GM21390 (cell line): ENCODE data around the gene ATP9A.
"Not testable (repeated sequence)": the region's sequence is repeated elsewhere in the genome, so short reads cannot be mapped to it uniquely, and the experiment has no call there.

Experiments
- ATAC-seq: cut with Tn5 transposase; IDR thresholded peaks from one replicate; pipeline ENCODE4 v1.9.1; 2021; ENCODE audit not compliant: unreplicated experiment

Gene ATP9A, protein sequence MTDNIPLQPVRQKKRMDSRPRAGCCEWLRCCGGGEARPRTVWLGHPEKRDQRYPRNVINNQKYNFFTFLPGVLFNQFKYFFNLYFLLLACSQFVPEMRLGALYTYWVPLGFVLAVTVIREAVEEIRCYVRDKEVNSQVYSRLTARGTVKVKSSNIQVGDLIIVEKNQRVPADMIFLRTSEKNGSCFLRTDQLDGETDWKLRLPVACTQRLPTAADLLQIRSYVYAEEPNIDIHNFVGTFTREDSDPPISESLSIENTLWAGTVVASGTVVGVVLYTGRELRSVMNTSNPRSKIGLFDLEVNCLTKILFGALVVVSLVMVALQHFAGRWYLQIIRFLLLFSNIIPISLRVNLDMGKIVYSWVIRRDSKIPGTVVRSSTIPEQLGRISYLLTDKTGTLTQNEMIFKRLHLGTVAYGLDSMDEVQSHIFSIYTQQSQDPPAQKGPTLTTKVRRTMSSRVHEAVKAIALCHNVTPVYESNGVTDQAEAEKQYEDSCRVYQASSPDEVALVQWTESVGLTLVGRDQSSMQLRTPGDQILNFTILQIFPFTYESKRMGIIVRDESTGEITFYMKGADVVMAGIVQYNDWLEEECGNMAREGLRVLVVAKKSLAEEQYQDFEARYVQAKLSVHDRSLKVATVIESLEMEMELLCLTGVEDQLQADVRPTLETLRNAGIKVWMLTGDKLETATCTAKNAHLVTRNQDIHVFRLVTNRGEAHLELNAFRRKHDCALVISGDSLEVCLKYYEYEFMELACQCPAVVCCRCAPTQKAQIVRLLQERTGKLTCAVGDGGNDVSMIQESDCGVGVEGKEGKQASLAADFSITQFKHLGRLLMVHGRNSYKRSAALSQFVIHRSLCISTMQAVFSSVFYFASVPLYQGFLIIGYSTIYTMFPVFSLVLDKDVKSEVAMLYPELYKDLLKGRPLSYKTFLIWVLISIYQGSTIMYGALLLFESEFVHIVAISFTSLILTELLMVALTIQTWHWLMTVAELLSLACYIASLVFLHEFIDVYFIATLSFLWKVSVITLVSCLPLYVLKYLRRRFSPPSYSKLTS

DNA sequence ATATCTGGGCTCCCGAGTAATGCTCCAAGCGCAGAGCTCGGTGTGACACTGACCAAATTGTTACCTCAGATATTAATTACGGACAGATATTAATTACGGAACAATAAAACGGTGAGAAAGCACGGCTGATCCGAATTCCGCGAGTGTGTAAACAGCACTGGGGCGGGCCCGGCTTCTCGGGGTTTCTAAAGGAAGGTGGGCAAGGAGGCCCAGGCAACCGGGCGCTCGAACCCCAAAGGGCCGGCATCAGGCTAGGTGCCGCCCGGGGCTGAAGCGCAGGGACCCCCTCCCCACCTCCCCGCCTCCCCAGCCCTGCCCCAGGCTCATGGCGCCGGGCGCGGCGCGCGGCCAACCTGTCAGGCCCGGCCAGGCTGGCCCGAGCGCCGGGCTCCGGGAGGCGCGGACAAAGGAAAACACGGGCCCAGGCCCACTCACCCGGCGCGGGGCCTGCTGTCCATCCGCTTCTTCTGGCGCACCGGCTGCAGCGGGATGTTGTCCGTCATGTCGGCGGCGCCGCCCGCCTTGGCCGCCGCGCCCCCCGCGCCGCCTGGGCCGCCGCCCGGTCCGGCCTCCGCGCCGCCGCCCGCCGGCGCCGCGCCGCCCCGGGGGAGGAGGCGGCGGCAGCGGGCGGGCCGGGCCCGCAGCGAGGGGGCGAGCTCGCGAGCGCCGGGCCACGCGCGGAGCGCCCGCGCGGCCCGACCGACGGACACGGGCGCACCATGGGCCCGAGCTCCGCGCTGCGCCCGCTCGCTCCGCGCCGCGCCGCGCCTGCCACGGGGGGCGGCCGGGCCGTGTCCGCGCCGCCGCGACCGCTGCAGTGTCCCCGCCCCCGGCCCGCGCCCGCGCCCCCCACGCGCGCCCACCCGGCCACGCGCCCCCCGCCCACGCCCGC is at the start of gene ATP9A:
ATP9A (minus strand) TSS at position 524 of the 892 bp plus-strand sequence; CDS start at position 503, 21 bp downstream.
- no peak for ATAC-seq

DNA sequence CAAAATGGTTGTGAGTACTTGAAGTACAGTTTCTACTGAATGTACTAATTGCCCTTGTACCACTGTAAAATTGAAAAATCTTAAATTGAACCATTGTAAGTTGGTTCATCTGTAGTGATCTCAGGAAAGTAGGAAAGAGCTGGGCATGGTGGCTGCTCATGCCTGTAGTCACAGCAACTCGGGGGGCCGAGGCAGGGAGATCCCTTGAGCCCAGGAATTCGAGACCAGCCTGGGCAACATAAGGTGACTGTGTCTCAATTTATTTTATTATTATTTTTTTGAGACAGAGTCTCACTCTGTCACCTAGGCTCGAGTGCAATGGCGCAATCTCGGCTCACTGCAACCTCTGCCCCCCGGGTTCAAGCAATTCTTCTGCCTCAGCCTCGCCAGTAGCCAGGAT is 48.7 kb upstream of the ATP9A start:
- not testable (repeated sequence) for ATAC-seq

DNA sequence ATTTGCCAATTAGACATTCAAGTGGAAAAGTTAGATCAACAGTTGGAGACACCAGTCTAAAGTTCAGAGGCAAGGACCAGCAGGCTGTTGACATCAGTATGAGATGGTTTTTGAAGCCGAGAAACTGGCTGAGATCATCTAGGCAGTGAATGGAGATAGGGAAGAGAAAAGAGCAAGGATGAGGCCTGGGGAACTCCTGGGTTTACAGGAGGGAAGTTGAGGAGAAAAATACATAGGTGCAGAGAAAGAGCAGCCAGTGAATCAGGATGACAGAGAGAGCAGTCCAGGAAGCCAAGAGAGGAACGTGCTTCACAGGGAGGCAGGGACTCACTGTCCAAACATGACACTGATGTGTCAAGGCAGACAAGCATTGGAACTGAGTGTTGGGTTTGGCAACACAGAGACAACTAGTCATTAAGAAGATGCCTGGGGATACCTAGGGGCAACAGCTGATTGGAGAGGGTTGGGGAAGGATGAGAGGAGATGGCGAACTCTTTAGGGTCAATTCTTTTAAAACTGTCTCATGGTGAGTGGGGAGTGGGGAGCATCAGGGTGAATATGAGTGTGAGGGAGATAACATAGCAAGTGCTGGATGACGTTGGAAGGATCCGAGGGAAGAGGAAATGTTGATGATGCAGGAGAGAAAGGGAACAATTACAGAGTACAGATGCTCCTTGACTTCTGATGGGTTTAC is 47.3 kb upstream of the ATP9A start:
- no peak for ATAC-seq

DNA sequence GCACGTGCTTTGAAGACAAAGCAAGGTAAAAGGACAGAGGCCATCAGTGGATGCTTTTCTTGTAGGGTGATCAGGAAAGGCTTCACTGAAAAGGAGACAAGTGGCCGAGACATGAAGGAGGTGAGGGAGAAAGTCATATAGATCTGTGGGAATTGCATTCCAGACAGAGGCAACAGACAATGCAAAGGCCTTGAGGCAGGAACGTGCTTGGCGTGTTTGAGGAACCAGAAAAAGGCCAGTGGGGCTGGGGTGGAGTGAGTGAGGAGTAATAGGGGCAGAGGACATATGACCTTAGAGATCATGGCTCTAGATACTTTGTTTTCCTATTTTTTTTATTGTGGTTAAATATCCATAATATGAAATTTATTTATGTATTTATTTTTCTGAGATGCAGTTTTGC is 44.7 kb upstream of the ATP9A start:
- ATAC-seq = no peak

DNA sequence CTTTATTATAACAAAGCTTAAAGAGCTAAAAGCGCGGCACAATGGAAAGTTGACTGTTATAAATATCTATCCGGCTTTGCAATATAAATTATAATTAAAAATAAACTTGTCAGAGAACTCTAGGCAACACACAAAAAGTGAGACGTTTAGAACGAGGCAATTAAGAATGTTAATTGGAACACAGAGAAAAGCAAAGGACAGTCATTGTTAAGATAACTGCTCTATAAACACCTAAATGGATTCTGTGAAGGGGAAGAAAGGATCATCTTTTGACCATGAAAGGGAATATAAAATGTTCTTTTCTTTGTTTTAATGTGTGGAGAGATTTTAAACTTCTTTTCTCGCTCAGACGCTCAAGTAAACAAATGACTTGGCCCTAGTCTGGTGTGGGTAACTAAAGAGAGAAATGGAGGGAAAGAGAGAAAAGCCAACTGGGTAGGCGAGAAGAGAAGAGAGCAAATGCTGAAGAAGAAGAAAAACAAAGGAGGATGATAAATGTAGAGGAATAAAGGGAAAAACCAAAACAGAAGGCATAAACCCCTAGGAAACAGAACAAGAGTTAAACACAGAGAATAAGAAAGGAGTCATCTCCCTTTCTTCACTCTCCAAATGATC is 43.4 kb upstream of the ATP9A start:
- ATAC-seq = no peak

DNA sequence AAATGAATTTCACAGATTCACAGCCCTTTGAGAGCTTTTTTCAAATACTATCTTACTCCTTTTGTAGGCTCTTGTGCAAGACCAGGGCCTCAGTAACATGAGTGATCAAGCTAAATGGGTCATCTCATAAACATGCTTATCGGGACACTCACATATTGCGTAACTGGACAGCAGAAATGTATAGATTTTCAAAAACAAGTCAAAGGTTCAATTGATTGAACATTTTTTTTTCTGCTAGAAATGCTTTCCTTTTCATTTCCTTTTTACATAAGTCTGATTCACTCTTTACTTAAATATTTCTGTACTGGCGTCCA is 42.8 kb upstream of the ATP9A start:
- ATAC-seq = no peak

DNA sequence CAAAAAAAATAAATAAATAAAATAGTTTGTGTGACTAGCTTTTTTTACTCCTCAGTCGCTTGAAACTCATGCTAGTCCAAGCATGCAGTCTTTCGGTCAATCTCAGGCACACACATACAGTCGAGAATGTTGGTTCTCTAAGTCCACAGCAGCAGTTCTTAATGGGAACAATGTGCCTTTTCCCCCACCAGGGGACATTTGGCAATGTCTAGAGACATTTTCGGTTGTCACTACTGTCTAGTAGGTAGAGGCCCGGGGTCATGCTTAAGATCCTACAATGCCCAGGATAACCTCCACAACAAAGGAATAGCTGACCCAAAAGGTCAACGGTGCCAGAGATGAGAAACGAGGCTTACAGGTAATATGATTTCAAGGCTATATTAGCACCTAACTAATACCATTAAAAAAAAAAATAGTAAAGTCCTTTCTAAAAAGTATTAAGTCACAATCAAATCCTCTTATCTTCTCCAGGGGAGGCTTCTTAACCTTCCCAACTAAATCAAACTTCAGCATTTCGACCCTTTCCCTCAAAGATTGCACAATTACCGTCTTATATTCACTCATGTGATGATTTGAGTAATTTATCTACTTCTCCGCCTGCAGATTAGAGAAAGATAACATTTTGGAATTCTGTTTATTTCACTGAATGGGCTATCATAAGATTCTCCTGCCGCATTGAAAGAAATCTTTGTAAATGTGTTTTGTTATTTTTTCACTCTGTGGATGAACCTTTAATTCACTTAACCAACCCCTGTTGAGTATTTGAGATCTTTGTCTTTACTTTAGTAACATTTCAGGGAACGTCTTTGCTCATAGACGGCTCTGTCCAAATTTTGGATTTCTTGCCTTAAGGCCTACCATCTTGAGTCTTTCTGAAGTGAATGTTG is 42.2 kb upstream of the ATP9A start:
- no peak for ATAC-seq

DNA sequence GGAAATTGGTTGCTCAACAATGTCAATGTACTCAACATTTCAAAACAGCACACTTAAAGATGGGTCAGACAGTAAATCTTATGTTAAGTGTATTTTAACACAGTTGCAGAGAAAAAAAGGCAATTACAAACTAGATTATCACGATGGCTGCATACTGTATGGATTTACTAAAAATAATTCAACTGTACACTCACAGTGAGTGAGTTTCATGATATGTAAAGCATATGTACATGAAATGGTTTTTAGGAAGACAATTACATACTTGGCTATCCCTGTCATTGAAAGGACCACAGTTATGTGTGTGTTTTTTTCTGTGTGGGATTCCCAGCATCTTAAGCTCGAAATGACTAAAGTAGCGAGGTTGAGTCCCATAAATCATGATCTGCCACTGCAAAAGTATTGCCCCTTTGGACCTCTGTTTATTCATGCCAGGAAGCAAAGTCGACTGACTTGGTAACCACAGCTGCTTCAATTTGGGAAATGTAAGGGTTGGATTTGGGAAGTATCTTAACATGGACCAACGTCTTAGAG is 39.6 kb upstream of the ATP9A start:
- no peak for ATAC-seq

DNA sequence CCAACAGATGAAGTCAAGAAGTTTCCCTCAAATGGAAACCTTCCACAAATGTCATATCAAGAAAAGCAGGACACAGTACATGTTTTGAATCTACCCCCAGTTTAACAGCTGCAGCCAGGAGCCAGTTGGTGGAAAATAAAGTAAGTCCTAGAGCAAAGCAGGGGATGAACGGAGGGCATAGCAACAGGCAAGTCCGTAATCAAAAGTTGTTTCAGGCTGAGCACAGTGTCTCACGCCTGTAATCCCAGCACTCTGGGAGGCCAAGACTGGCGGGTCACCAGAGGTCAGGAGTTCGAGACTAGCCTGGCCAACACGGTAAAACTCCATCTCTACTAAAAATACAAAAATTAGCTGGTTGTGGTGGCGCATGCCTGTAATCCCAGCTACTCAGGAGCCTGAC is 36.6 kb upstream of the ATP9A start:
- ATAC-seq = no peak

DNA sequence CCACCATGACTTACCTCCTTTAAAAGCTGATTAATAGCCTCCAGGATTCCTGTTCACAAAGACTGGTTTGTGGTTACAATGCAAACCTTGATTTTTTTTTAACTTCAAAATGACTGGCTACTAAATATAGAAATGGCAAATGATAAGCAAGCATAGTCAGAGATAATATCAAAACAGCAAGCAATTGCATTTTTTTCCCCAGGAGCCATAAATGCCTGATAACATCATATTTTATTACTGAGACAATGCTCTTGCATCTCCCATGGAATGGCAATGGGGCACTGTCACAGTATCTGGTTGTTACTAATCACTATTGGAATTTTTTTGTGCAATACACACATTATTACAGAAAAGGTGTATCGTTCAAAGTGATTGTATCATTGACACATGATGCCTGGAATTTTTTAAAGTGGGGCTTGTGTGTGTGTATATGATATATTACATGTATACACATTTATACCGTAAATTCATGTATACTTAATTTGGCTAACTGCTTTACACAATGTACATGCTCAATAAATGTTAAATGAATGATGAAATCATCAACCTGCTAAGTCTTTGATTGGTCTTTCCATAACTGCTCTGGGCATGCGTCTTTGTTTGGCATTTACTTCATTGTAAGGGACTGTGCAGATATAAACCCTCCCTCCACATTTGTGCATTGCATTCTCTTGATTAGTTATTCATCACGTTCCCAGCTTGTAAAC is 35.1 kb upstream of the ATP9A start:
- no peak for ATAC-seq

DNA sequence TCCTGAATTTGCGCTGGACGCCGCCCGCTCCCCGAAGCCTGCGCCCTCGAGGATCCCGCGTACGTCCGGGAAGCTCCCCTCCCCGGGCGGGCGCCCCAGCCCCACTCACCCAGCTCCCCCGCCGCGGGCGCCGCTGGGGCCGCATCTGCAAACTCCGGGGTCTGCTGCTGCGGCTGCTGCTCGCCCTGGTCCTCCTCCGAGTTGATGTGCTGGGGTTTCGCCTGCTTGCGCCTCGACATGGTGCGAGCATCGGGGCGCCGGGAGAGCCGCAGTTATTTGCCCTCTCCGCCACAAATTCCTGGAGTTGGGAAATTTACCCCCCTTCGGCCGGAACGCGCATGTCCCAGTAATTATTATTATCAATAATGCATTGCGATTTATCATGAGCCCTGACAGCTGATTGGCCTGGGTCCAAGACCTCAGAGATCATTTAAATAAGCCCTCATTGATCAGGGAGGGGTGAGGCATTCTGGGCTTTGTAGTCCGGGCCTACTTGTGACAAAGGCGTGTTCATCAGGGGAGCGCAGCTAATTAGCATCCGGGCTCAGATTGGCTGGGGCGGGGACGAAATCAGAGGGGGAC is 34.1 kb upstream of the ATP9A start, which contains the start of gene SALL4:
SALL4 (minus strand) TSS at position 352 of the 582 bp plus-strand sequence; CDS start at position 239, 113 bp downstream.
- ATAC-seq = no peak

DNA sequence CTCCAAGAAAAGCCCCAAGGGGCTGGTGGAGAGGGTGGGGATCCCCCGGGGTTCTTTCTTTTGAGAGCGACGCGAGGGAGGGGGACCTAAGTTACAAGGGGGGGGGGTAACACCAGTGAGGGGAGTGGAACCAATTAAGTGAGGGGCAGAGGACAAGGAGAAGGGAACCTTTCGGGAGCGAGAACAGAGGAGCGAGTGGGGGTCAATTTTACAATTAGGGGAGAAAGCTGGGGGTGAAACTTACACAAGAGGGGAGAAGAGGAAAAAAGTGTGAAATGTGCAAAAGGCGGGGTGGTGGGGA is 33.6 kb upstream of the ATP9A start:
- no peak for ATAC-seq

DNA sequence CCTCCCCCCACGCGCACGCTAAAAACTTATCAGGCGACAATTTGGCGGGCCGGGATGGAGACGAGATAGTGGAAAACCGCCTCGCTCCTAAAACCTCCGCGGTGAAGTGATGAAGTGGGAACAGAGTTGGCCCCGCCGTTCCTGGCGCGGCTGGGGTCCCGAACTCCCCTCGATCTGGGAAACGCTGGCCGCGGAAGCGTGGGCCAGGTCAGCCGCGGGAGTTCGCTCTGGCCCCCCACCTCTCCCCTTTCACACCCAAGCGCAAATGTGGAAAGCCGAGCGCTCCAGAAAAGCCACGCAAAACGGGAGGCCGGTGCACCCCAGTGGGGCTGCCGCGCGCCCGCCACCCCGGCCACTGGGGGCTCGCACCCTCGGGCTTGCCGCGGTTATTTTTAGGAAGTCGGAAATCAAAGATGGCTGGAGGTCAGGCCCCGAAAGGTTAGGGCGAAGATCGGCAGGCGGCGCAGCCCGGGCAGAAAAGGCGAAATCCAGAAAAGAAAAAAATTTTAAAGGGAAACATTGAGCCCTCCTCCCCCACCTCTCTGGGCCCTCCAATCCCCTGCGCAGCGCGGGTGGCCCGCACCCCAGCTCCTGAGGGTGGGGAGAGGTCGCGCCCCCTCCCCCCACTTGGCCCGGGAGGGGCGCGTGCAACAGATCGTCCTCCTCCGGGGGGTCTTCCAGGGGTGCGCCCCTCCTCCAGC is 33.1 kb upstream of the ATP9A start:
- ATAC-seq = no peak

DNA sequence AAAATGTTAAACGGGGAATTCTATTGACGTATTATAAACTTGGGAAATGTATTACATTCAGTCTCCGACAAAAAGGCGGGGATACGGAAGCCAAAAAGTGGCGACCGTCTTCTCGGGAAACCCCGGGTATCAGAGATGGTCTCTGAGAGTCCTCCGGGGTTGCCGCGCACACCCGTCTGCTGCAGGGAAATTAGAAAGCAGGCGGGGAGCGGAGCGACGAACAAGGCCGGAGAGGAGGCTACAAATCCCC is 32.6 kb upstream of the ATP9A start:
- no peak for ATAC-seq

DNA sequence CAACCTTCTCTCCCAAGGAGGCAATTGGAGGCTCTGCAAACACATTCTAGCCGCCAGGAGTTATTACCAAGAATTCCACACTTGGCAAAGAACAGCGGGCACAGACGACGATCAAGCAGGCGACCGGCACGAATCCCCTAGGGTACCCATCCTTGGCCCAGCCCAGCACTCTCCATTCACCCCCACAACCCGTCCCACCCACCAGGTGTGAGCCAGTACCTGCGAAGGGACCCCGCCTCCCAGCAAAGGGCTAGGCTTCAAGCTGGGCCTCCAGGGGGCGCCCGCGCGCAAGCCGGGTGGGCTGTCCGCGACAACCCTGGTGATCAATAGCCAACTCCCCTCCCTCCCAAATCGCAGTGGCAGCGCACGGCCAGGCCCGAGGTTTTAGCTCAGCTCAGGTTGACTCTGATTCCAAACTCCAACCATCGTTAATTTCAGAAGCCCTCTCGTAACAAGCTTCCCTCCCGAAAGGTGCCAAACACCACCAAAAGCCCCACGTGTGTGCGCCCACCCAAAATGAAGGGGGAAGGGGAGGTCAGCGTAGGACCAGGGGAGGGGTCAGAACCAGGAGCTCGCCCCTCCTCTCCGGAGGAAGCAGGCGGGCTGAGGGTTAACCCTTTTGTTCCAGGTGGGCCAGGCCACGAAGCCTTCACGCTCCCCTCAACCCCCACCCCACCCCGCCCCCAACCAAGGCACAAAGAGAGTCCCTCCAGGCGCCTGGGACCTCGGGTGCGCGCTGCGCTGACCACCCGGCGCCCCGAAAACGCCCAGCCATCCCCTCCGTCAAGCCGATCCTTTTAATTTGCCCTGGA is 32.1 kb upstream of the ATP9A start:
- no peak for ATAC-seq

DNA sequence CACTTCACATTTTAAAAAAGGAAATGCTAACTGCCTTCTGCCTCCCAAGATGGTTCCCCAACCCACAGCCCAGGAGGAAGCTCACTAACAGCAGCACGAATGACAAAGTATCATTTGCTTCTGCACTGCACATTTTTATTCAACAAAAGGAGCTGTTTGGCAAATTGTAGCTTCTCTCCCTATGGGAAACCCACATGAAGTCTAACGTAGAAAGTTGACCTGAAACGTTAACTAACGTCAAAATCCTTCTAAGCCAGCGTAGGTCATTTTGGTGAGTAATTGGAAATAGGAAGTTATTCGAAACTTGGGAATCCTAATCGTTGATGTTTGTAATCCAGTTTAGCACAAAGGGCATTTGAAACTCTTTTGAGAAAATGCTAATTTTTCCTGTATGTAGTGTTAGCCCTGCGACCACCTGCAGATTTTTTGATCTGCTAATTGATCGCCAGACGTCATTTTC is 31.2 kb upstream of the ATP9A start:
- ATAC-seq = no peak
